Left renal cortex interstitium (tissue), 4 donors: ENCODE results near the gene ARHGAP15. TPM values are rescaled to one million over a fixed set of nuclear protein-coding genes. Genes with fewer than 3 reads are reported as not detected.

ENCODE experiments used
- DNase-seq, 4 donors: peaks; one replicate each; pipeline ENCODE4 v3.0.0-alpha.2; 2013; ENCODE audit warnings: low read depth in 4 of 4, low spot score in 2 of 4, missing footprints in 1 of 4
- polyA plus RNA-seq, 4 donors: library from polyadenylated mRNA; unstranded; fragments of 120-200 nt; gene quantifications; one replicate each; pipeline ENCODE4 v1.2.1, GENCODE V29; 2013; ENCODE audit not compliant: insufficient read length in 4 of 4

The ARHGAP15 gene
- polyA plus RNA-seq, 4 donors, result 2.9 to 9.9 (median 3.4) TPM

DNA sequence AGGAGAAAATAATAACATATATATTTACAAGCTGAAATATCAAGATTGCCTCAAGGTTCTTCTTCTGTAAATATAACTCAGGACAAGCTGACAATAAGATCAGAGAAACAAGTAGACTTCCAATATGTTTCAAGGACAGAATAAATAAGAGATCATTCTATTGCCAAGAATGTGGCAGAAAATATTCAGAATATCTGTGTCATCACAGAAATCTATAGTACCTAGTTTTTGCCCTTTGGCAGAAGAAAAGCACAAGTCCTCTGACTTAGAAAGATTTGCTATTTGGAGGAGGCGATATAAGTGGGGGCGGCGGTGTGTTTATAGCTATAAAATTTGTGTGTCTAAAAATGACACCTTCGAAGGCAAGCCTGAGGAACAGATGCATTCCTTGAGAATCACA lies 34.3 kb downstream of the ARHGAP15 start:
- no peak for DNase-seq

DNA sequence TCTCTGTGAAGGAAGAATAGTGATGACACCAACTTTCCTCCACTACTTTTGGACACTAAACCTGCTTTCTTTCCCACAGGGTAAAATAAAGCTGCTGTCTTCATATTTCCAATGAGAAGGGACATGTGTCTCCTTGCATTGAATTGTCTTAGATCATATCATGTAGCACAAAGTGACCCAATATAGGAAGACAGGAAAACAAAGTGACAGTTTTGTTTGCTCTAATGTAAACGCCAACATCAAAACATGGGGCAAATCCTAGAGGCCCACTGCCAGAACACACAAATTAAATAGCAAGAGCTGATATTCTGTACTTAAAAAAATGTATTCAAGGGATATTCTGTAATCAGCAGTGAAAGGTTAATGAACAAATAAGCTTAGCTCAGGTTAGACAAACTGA lies 36.1 kb downstream of the ARHGAP15 start:
- DNase-seq, result no peak

DNA sequence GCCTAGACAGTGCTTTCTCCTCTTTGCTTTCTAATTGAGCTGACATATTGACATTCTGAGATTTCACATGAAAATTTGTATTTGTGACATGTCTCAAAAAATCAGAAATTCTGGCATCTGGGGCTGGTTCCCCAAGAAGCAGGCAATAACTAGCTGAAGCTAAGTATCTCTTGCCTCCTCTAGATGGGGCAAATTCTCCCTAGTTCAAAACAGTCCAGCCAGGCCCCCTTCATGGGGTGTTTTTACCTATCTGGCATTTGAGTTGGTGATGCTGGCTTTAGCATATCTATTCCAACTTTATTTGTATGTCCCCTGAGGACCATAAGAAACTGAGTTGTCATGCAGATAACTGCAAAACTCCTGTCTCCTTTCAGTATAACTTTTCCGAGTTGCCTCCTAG lies 39.9 kb downstream of the ARHGAP15 start:
- no peak for DNase-seq

DNA sequence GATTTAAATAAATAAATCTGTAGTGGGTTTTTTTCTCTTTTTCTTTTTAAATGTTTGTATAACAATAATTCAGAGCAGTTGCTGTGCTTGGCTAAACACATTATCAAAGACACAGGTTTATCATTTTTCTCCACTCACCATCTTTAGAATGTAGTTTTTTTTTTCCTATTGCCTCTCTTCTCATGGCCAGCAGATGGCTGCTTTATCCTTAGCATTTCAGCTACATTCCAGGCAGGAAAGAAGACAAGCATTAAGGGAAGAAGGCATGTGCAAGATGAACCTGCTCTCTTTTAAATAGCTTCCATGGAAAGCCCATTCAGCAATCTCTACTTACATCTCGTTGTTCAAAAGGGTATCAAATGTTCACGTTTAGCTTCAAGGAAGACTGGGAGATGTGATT lies 42.6 kb downstream of the ARHGAP15 start:
- DNase-seq, result no peak

DNA sequence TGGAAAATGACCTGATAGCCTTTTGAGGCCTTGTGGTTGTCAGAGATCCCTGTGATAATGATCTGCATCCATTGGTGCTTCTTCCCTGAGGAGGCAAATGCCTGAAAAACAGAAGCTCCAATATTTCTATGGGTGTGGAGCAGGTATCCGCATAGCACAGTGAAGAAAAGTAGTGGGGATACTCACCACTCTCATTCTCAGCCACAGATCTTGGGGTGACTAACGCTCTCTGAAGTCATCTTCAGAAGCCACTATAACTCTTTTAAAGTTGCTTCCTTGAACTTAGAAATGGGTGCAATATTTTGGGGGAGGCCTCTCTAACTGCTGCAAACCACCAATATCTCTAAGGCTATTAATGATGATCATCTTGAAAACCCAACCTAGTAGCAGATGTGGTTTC lies 46.2 kb downstream of the ARHGAP15 start:
- no peak for DNase-seq

DNA sequence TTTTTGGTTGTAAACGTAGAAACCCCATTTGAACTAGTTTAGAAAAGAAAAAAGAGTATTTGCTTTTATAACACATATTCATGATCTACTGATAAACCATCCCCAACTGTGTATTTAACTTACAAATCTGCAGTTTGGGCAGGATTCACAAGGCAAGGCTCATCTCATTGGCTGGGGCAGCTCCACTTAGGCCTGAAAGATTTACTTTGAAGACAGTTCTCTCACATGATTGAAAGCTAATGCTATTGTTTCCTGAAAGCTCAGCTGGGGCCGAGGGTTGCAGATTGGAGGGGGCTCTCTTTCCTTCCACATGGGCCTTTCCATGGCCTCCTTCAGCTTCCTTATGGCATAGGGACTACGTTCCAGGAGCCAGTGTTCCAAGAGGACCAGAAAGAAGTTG lies 47.4 kb downstream of the ARHGAP15 start:
- DNase-seq, result no peak

DNA sequence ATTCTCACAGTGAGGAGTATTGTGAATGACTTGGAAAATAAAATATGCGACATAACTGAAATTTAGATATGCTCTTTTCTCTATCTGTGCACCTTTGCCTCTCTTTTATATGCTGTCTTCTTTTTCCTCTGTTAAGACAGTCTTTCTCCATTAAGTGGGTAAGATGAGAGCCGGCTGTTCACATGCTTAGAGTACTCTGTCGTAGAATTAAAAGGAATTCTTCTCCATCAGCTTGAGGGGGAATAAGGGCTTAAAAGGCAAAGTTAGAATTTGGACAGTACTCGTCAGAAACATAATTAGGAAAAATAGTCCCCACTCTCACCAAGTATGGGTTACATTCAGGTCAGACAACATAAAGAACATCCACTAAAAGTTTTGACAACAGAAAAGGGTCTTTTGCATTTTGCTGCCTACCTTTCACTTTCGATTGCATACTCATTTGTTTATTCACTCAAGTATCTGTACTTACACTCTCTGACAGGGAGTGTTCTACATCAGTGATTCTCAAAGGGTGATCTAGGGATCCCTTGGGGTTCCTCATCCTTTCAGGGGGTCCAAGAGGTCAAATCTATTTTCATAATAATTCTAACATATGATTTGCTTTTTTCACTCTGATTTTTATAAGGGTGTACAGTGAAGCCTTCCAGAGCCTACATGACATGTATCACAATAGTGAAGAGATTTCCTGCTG lies 48.0 kb downstream of the ARHGAP15 start:
- no peak for DNase-seq

DNA sequence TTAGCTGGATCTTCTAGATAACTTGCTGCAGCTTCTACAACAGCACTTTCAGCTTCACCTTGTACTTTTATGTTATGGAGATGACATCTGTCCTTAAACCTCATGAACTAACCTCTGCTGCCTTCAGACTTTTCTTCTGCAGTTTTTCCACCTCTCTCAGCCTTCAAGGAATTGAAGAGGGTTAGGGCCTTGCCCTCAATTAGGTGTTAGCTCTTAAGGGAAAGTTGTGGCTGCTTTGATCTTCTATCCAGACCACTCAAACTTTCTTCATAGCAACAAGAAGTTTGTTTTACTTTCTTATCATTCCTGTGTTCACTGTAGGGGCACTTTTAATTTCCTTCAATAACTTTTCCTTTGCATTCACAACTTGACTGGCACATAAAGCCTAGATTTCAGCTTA lies 52.3 kb downstream of the ARHGAP15 start:
- no peak for DNase-seq

DNA sequence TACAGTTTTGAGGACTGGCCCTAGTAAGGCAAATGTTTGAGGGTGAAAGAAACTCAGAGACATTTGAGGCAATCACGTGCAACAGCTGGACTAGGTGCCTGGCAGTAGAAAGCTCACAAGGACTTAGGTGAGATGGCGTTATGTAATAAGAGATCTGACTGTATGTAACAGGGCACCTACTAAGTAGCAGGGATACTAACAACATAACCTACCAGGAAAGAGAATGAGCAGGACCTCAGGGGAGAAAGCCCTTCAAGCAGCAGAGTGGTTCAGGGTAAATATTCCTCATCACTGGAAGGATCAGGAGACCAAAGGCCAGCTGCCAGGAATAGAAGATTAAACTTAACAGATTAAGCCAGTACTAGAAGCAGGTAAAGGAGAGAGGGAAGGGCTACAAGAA lies 53.4 kb downstream of the ARHGAP15 start:
- no peak for DNase-seq

DNA sequence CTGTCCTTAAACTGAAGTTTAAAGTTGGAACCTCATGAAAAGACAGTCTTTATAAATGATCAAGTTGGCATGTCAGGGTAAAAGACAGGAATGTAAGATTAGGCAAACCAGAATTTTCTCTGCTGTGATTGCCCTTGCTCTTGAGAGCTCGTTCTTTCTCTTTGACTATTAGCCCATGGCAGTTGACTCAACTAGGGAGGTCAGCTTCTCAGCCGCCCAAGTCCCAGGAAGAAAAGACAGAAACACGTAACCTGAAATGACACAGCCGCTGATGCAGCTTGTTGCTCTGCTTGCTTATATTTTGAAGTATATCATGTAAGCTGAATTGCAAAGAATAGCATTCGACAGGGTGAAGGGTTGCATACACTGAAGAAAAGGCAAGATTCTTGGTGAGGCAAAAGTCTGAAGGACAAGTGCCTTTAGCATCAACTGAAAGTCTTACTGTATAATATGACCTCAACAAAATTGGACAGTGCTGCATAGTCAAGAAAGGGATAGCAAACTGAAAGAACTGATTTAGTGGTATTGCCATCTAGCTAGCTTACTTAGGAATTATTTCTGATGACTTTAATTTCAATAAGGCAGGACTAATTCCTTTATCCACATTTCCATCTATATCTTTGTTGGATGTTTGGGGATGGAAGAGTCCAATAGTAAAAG lies 54.7 kb downstream of the ARHGAP15 start:
- DNase-seq, result no peak

DNA sequence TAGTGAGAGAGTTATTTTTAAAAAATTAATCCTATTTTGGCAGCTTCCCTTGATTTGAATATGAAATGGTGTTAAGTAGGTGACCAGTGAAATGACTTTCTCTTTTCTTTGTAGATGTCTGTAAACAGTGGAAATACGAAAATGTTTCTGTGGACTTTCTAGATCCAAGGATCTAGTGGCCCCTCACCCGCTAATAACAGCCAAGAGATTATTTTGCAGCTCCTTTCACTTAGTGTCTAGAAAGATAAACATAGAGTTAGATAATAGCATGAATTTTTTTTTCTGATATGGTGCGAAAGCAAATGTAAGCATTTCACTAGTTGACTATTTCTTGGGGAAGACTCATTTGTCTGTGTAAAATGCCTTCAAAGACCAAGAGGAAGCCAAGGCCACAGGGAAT lies 57.7 kb downstream of the ARHGAP15 start:
- DNase-seq, result no peak

DNA sequence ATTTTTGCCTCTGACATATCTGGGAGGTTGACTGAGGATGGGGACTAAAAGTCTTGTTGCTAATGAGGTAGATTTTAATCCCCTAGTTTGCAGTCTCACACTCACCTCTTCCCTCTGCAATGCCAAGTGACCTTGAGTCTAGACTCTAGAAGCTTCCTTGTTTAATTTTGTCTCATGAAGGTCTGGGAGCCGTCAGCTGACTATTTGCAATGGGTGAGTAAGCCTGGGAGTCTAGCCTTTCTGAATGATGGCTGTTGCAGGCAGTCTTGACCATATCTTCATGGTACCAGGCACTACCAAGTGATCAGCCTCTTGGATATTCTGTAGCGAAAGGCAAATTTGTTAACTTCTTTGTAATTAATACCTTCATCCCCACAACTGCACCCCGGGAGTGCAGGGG lies 61.2 kb downstream of the ARHGAP15 start:
- DNase-seq, result no peak

DNA sequence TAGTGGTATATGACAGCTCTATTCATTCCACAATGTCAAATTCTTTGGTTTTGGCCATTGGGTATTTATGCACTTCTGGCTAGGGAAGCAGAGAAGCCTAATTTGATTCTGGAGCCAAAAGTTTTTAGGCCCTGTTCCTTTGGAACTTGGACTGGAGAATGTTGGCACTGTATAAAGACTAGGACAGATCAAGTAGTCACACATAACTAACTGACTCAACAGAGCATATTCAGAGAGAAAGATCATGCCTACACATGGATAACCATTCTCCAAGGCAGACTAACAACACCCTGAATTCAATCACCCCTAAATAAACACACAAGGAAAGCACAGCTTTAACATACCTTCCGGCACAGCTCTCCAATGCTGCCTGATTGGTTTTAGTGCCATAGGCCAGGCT lies 62.9 kb downstream of the ARHGAP15 start:
- DNase-seq, result no peak

DNA sequence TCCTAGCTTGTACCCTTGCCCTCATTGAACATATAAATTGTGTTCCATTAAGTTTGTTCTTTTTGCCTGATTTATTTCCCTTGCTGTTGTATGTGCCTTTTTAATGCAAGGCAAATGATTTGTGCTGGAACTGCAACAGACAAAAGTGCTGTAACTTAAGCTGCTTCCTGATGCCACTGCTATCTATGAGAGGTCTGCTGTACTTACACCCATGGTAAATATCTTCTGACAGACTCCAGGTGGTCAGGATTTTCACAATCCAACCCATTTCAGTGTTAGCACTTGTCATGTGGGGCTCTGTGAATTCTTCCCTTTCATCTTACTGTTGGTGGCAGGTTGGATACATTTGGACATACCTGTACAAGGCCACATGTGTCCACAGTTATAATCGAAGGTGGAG lies 63.5 kb downstream of the ARHGAP15 start:
- no peak for DNase-seq

DNA sequence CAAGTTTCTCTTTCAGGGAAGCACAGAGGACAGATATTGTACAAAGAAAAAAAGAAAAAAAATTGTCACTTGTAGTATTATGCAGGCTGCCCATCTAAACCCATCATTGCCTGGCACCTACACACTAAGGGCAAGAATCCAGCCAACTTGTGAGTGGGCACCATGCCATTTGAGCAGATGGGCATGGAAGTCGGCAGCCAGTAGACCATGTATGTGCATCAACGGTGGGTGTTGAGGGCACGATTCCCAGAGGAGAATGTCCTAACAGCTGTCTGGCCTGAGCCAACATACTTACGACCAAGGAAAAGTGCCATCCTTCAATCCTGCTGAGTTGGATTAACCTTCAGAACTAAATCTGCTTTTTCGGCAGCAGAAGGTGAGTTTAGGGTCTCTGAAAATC lies 63.9 kb downstream of the ARHGAP15 start:
- DNase-seq, result no peak

DNA sequence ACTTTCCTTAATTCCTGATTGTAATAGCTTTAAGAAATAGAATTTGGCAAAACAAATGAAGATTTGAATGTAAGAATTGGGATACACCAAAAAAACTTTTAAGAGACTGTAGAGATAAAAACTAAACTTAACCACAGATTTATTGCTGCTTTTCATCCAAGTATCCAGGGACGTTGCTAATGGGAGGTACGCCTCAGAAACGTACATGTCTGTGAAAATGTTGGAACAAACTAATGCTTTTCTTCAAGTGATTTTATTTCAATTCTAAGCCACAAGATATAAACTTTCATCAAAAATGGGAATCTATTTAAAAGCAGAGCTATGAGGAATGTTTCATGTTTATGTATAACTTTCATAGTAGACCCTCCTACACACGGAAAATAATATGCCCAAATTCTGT lies 66.3 kb downstream of the ARHGAP15 start:
- no peak for DNase-seq

DNA sequence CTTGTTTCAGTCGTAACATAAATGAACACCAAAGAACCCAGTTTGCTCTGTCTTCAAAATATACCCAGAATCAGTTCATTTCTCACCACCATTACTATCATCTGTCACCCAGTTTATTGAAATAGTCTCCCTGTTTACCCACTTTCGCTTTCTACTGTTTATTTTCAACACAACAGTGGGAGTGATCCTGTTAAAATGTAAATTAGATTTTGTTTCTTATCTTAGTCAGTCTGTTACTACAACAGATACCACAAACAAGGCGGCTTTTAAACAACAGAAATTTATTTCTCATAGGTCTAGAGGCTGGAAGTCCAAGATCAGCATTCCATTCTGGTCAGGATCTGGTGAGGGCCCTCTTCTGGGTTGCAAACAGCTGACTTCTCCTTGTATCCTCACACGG lies 74.8 kb downstream of the ARHGAP15 start:
- DNase-seq, result no peak

DNA sequence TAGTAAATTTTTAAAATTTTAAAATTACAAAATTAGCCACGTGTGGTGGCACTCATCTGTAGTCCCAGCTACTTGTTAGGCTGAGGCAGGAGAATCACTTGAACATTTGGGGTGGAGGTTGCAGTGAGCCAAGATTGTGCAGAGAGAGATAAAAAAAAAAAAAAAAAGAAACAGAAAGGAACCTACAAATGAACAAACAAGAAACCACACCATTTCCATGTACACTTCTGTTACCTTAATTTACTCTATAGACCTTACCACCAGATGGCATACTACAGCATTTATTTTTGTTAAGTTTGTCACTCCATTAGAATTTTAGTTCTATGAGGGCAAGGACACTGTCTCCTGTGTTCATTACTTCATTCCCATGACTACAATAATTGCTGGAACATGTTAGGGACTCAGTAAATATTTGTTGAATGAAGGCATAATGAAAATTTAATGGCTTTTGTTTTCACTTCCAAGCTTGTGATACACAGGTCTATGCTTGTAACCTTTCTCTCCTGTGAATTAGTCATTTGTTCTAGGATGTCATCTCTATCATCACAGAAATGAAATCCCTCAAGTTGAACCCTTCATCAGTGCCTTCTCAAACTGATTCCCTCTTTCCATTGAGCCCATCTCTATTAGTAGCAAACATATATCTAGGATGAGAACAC lies 76.0 kb downstream of the ARHGAP15 start:
- no peak for DNase-seq

DNA sequence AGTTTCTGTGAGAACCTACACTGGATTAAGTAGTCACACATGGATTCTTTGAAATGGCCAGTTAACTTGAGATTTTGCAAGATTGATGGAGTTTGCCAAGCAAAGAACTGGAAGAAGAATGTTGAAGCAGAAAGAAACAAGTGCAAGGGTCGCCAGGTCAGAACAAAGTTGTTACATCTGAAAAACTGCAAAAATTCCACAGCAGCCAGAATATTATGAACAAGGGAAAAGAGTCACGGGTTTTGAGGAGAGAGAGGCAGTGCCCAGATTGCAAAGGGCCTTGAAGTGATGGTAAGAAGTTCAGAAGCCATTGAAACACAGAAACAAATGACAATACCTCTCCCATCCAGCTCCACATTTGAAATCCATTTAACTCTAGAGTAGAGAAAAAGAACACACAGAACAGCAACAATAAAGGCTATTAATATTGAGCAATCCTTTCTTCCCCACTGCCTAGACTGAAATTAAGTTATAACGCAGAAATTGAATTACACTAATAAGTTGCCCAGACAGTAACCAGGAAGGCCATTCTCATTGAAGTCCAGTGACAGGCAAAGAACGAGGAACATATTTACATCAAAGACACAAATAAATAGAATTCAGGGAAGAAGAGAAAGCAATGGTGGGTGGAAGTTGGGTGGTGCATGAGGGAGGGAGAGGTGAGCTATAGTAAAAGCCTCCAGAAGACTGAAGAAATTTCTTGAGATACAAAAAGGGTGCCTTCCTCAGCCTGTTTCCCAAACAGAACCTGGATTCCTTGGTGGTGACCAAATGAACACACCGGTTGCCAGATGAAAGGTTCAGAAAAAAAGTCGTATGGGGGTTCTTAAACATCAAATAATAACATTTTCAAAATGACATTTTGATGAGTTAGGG lies 80.6 kb downstream of the ARHGAP15 start:
- DNase-seq, result no peak

DNA sequence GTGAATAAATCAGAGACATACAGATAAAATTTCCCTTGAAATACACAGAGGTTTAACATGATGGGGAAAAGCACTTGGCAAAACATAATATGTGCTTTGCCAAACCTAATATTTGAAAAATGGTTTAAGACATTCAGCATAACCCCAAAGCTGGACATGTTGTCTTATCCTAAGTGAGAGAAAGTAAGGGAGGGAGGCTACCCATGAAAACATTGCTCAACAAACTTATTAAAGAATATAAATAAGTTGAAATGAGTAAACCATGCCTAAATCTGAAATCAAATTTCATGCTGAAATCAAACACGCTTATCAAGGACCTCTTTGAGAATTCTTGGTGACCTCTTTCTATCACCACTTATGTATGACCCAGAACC lies 81.2 kb downstream of the ARHGAP15 start:
- no peak for DNase-seq

DNA sequence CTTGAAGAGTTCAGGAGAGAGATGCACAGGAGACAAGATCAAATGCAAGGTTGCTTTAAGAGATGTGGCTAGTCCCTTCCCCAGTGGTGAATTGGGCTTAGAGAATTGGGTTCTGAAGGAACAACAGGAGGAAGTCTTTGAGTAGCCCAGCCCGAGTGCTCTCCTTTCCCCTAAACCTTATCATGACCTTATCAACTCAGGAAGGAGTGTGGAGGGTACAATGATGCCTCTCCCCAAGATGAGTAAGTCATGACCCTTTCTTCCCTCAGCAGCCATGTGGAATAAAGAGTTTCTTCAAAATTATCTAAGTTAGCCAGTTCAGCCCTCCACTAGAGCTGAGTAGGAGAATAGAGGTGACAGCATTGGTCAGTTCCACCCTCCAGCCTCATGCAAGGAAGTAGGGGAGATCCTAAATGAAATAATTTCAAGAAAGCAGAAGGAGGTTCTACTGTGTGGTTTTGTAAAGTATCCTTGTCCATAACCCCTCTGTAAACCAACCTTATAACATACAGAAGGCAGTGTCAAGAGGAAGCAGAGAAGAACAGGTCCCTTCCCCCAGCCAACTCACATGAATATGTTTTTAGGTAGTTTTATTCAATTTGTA lies 88.4 kb downstream of the ARHGAP15 start:
- DNase-seq, result no peak
